ENCODE results near the gene CEP85L.
A peak's percentile ranks its signal among the peaks of the same experiment; 100 is the strongest.

CEP85L gene

GRCh38 chr6:118569498-118569897 lies 81.9 kb downstream of the CEP85L start:
- Histone ChIP-seq H3K9me3 (replicated peaks; ENCODE audit: low read length) (peaks cover 8% of the 10 kb centered on the region), H3K27me3 (ENCODE audit: control insufficient read depth, insufficient read depth, low read length) (no peaks in the 10 kb centered on the region), H3K4me3 (ENCODE audit: low read length) (no peak overlapping the region), H3K36me3 (ENCODE audit: insufficient read depth, low read length) (peaks cover 13% of the 10 kb centered on the region), H3K4me1 (ENCODE audit: control insufficient read depth, insufficient read depth, low read length) (no peaks in the 10 kb centered on the region), H3K9ac (ENCODE audit: low read depth, low read length) (no peak overlapping the region), H3K4me2 (ENCODE audit: low read length) (no peak overlapping the region)

- peaks cover 6% of the 10 kb centered on the region for H3K36me3 ChIP-seq (ENCODE audit: insufficient read depth, low read length)
- H3K4me3 ChIP-seq (ENCODE audit: low read length) = no peak overlapping the region
- no peak overlapping the region for H3K9ac ChIP-seq (ENCODE audit: low read depth, low read length)
- no peak overlapping the region for H3K4me2 ChIP-seq (ENCODE audit: low read length)
- no peaks in the 10 kb centered on the region for H3K9me3 ChIP-seq (replicated peaks; ENCODE audit: low read length)
- H3K4me1 ChIP-seq (ENCODE audit: control insufficient read depth, insufficient read depth, low read length) = peaks cover 3% of the 10 kb centered on the region
- H3K27me3 ChIP-seq (ENCODE audit: control insufficient read depth, insufficient read depth, low read length) = no peaks in the 10 kb centered on the region
Observed at GRCh38 chr6:118567974-118568373, 83.4 kb downstream of the CEP85L start.

GRCh38 chr6:118565311-118565960 lies 86.0 kb downstream of the CEP85L start:
- no peaks in the 10 kb centered on the region for H3K27me3 ChIP-seq (ENCODE audit: control insufficient read depth, insufficient read depth, low read length)
- H3K4me2 ChIP-seq (ENCODE audit: low read length) = no peak overlapping the region
- peaks cover 6% of the 10 kb centered on the region for H3K36me3 ChIP-seq (ENCODE audit: insufficient read depth, low read length)
- H3K9ac ChIP-seq (ENCODE audit: low read depth, low read length) = no peak overlapping the region
- H3K4me3 ChIP-seq (ENCODE audit: low read length) = no peak overlapping the region
- peaks cover 6% of the 10 kb centered on the region for H3K4me1 ChIP-seq (ENCODE audit: control insufficient read depth, insufficient read depth, low read length)
- no peaks in the 10 kb centered on the region for H3K9me3 ChIP-seq (replicated peaks; ENCODE audit: low read length)

GRCh38 chr6:118562959-118563358 lies 88.4 kb downstream of the CEP85L start:
- Histone ChIP-seq H3K27me3 (ENCODE audit: control insufficient read depth, insufficient read depth, low read length) (no peaks in the 10 kb centered on the region), H3K9me3 (replicated peaks; ENCODE audit: low read length) (no peaks in the 10 kb centered on the region), H3K4me1 (ENCODE audit: control insufficient read depth, insufficient read depth, low read length) (peaks cover 17% of the 10 kb centered on the region), H3K4me2 (ENCODE audit: low read length) (no peak overlapping the region), H3K36me3 (ENCODE audit: insufficient read depth, low read length) (peaks cover 6% of the 10 kb centered on the region), H3K4me3 (ENCODE audit: low read length) (no peak overlapping the region), H3K9ac (ENCODE audit: low read depth, low read length) (no peak overlapping the region)

GRCh38 chr6:118562248-118562647 lies 89.1 kb downstream of the CEP85L start:
- Histone ChIP-seq H3K4me1 (ENCODE audit: control insufficient read depth, insufficient read depth, low read length) (peaks cover 17% of the 10 kb centered on the region), H3K4me3 (ENCODE audit: low read length) (no peak overlapping the region), H3K27me3 (ENCODE audit: control insufficient read depth, insufficient read depth, low read length) (no peaks in the 10 kb centered on the region), H3K4me2 (ENCODE audit: low read length) (no peak overlapping the region), H3K9ac (ENCODE audit: low read depth, low read length) (no peak overlapping the region), H3K36me3 (ENCODE audit: insufficient read depth, low read length) (peaks cover 6% of the 10 kb centered on the region), H3K9me3 (replicated peaks; ENCODE audit: low read length) (no peaks in the 10 kb centered on the region)

- peaks cover 20% of the 10 kb centered on the region for H3K4me1 ChIP-seq (ENCODE audit: control insufficient read depth, insufficient read depth, low read length)
- no peak overlapping the region for H3K4me2 ChIP-seq (ENCODE audit: low read length)
- no peak overlapping the region for H3K4me3 ChIP-seq (ENCODE audit: low read length)
- H3K27me3 ChIP-seq (ENCODE audit: control insufficient read depth, insufficient read depth, low read length) = no peaks in the 10 kb centered on the region
- H3K9me3 ChIP-seq (replicated peaks; ENCODE audit: low read length) = no peaks in the 10 kb centered on the region
- no peak overlapping the region for H3K9ac ChIP-seq (ENCODE audit: low read depth, low read length)
- no peaks in the 10 kb centered on the region for H3K36me3 ChIP-seq (ENCODE audit: insufficient read depth, low read length)
Observed at GRCh38 chr6:118559659-118560058, 91.7 kb downstream of the CEP85L start.

- Histone ChIP-seq H3K9me3 (replicated peaks; ENCODE audit: low read length) (no peaks in the 10 kb centered on the region), H3K4me3 (ENCODE audit: low read length) (no peak overlapping the region), H3K36me3 (ENCODE audit: insufficient read depth, low read length) (no peaks in the 10 kb centered on the region), H3K9ac (ENCODE audit: low read depth, low read length) (no peak overlapping the region), H3K4me2 (ENCODE audit: low read length) (no peak overlapping the region), H3K27me3 (ENCODE audit: control insufficient read depth, insufficient read depth, low read length) (no peaks in the 10 kb centered on the region), H3K4me1 (ENCODE audit: control insufficient read depth, insufficient read depth, low read length) (peaks cover 20% of the 10 kb centered on the region)
Observed at GRCh38 chr6:118558464-118559217, 92.8 kb downstream of the CEP85L start.

- Histone ChIP-seq H3K36me3 (ENCODE audit: insufficient read depth, low read length) (no peaks in the 10 kb centered on the region), H3K9me3 (replicated peaks; ENCODE audit: low read length) (no peaks in the 10 kb centered on the region), H3K4me2 (ENCODE audit: low read length) (no peak overlapping the region), H3K4me3 (ENCODE audit: low read length) (no peak overlapping the region), H3K9ac (ENCODE audit: low read depth, low read length) (no peak overlapping the region), H3K27me3 (ENCODE audit: control insufficient read depth, insufficient read depth, low read length) (no peaks in the 10 kb centered on the region), H3K4me1 (ENCODE audit: control insufficient read depth, insufficient read depth, low read length) (peaks cover 21% of the 10 kb centered on the region)
Observed at GRCh38 chr6:118554698-118555097, 96.7 kb downstream of the CEP85L start.

- Histone ChIP-seq H3K27me3 (ENCODE audit: control insufficient read depth, insufficient read depth, low read length) (no peaks in the 10 kb centered on the region), H3K4me1 (ENCODE audit: control insufficient read depth, insufficient read depth, low read length) (peaks cover 13% of the 10 kb centered on the region), H3K36me3 (ENCODE audit: insufficient read depth, low read length) (no peaks in the 10 kb centered on the region)
Observed at GRCh38 chr6:118553132-118553531, 98.3 kb downstream of the CEP85L start.

GRCh38 chr6:118551063-118552053 lies 100.0 kb downstream of the CEP85L start:
- H3K27me3 ChIP-seq (ENCODE audit: control insufficient read depth, insufficient read depth, low read length) = no peaks in the 10 kb centered on the region
- H3K4me2 ChIP-seq (ENCODE audit: low read length) = peak overlapping the region; percentile 59
- H3K4me3 ChIP-seq (ENCODE audit: low read length) = no peak overlapping the region
- H3K9ac ChIP-seq (ENCODE audit: low read depth, low read length) = peak overlapping the region; percentile 54
- no peaks in the 10 kb centered on the region for H3K9me3 ChIP-seq (replicated peaks; ENCODE audit: low read length)
- no peaks in the 10 kb centered on the region for H3K36me3 ChIP-seq (ENCODE audit: insufficient read depth, low read length)
- peaks cover 10% of the 10 kb centered on the region for H3K4me1 ChIP-seq (ENCODE audit: control insufficient read depth, insufficient read depth, low read length)

More at GRCh38 chr6:118553132-118553531, 98.3 kb downstream of the CEP85L start:
- Histone ChIP-seq H3K4me2 (ENCODE audit: low read length) (no peak overlapping the region), H3K9ac (ENCODE audit: low read depth, low read length) (no peak overlapping the region), H3K9me3 (replicated peaks; ENCODE audit: low read length) (no peaks in the 10 kb centered on the region), H3K4me3 (ENCODE audit: low read length) (no peak overlapping the region)

GRCh38 chr6:118548613-118549012 lies 102.8 kb downstream of the CEP85L start:
- Histone ChIP-seq H3K9ac (ENCODE audit: low read depth, low read length) (no peak overlapping the region), H3K4me3 (ENCODE audit: low read length) (no peak overlapping the region), H3K4me1 (ENCODE audit: control insufficient read depth, insufficient read depth, low read length) (peaks cover 10% of the 10 kb centered on the region), H3K4me2 (ENCODE audit: low read length) (no peak overlapping the region), H3K9me3 (replicated peaks; ENCODE audit: low read length) (no peaks in the 10 kb centered on the region), H3K27me3 (ENCODE audit: control insufficient read depth, insufficient read depth, low read length) (no peaks in the 10 kb centered on the region), H3K36me3 (ENCODE audit: insufficient read depth, low read length) (no peaks in the 10 kb centered on the region)

All from skeletal muscle satellite cell (primary cell).